HuH-7.5 (cell line): ENCODE data around the gene SMC1B.
"Not testable (repeated sequence)": the region's sequence is repeated elsewhere in the genome, so short reads cannot be mapped to it uniquely, and the experiment has no call there.

ENCODE experiments used
- DNase-seq: peaks from one replicate; pipeline ENCODE4 v3.0.0; 2011; ENCODE audit warnings: low spot score

The SMC1B gene

DNA sequence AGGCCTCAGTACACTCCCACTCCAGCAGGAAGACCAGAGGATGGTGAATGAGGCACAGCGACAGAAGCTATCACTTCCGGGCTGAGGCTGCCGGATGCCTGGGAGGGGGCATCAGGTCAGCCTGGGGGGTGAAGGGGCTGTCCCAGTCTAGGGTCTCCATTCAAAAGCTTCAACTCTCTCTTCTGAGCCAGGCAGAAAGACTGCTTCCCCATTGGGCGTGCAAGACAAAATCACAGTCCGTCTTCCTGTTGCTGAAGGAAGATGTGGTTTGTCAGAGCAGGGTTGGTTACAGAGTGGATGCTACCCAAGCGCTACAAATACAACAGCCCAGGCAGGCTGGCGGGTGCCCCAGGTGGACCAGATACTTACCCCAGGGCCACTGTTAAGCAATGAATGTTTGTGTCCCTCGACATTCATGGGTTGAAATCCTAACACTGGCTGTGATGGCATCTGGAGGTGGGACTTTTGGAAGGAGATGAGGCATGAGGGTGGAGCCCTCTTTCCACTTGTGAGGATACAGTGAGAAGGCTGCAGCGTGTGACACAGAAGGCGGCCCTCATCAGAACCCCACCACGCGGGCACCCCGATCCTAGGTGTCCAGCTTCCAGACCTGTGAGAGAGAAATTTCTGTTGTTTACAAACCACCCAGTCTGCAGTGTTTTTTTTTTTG, 116.6 kb downstream of the SMC1B start:
- no peak for DNase-seq

DNA sequence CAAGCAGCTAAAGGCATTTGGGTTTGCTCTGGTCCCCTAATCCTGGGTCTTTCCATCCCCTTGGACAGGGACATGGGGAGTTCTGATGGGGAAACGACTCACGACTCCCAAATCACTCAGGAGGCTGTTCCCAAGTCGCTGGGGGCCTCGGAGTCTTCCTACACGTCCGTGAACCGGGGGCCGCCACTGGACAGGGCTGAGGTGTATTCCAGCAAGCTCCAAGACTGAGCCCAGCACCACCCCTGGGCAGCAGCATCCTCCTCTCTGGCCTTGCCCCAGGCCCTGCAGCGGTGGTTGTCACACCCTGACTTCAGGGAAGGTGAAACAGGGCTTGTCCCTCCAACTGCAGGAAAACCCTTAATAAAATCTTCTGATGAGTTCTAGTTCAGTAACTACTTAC, 117.9 kb downstream of the SMC1B start:
- no peak for DNase-seq

DNA sequence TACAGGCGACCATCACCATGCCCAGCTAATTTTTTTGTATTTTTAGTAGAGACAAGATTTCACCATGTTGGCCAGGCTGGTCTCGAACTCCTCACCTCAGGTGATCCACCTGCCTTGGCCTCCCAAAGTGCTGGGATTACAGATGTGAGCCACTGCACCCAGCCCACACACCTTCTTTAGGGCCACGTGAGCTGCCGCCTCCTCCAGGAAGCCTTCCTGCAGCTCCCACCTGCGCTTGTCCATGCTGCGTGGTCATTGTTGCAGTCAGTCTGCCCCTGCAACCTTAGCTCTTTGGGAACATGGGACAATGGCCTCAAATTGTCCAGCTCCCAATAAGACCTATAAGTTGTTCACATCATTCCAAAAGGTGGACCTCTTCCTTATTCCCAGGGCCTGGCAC, 118.4 kb downstream of the SMC1B start:
- not testable (repeated sequence) for DNase-seq
